ENCODE measurements around the gene MARCHF11. TPM values are rescaled to one million over a fixed set of nuclear protein-coding genes. Genes with fewer than 3 reads are reported as not detected.
A peak's percentile ranks its signal among the peaks of the same experiment; 100 is the strongest.

Gene MARCHF11
- total and polyA plus RNA-seq, 2 of the 4 experiments (the other 2 are of a cell fraction) = not detected

- Histone ChIP-seq H3K4me1 (ENCODE audit: control insufficient read depth, insufficient read depth, low read length) (no peaks in the 10 kb centered on the region), H3K9me3 (ENCODE audit: control insufficient read depth, insufficient read depth, low read length) (no peaks in the 10 kb centered on the region), H3K27me3 (ENCODE audit: control insufficient read depth, insufficient read depth, low read length) (no peaks in the 10 kb centered on the region), H3K79me1 (ENCODE audit: low read depth in 1 of 2, low read length in 2 of 2) (no peaks in the 10 kb centered on the region), H3K18ac (ENCODE audit: low read depth, low read length) (no peak overlapping the region), H3K27ac (ENCODE audit: insufficient read depth, low read length) (no peak overlapping the region), H4K5ac (ENCODE audit: low read depth, low read length) (no peak overlapping the region), H3K4me2 (ENCODE audit: low read depth, low read length) (no peak overlapping the region), H2BK15ac (ENCODE audit: low read depth, low read length) (no peak overlapping the region), H4K91ac (ENCODE audit: insufficient read depth, low read depth, low read length) (no peak overlapping the region), H2AK5ac (ENCODE audit: low read depth, low read length) (no peak overlapping the region), H3K4me3 (ENCODE audit: insufficient read depth, low read depth, low read length) (no peak overlapping the region), H2AK9ac (replicated peaks; ENCODE audit: low read depth, low read length, poor library complexity) (peak overlapping the region; percentile 5), H3K23ac (ENCODE audit: low read depth, low read length) (no peak overlapping the region), H3K9me1 (ENCODE audit: insufficient read depth, low read length) (no peaks in the 10 kb centered on the region), H2AFZ (replicated peaks; ENCODE audit: low read length, poor library complexity) (no peak overlapping the region), H4K20me1 (ENCODE audit: insufficient read depth, low read length) (no peaks in the 10 kb centered on the region), H2BK5ac (ENCODE audit: low read depth, low read length, poor library complexity, severe bottlenecking) (no peak overlapping the region), H2BK120ac (ENCODE audit: low read depth, low read length) (no peak overlapping the region), H4K8ac (ENCODE audit: low read depth in 2 of 2, low read length in 2 of 2) (no peak overlapping the region), H3K36me3 (ENCODE audit: control insufficient read depth, insufficient read depth, low read length) (no peaks in the 10 kb centered on the region), H3K4ac (ENCODE audit: low read depth, low read length) (no peak overlapping the region), H3K14ac (replicated peaks; ENCODE audit: low read depth, low read length) (no peak overlapping the region), H3K56ac (ENCODE audit: extremely low read depth, insufficient read depth, low read length) (0 out of 2 replicates have a peak overlapping the region, but pooled peaks have one; percentile 1), H3K9ac (ENCODE audit: low read depth, low read length) (no peak overlapping the region), H2BK20ac (ENCODE audit: low read depth, low read length) (no peak overlapping the region)
- ATAC-seq (ENCODE audit: low read depth) (no peak), DNase-seq (no peak)
- ChIA-PET CTCF (no interaction called here), POLR2A (ENCODE audit: unreplicated experiment) (no interaction called here)
- TF ChIP-seq CTCF (conservative IDR thresholded peaks at IDR 0.05; ENCODE audit: low read depth, low read length) (no peak), MXI1 (IDR thresholded peaks at IDR 0.05; ENCODE audit: borderline replicate concordance, low read depth, low read length) (no peak), CHD1 (IDR thresholded peaks at IDR 0.05; ENCODE audit: low read depth, low read length) (no peak), NFE2L2 (IDR thresholded peaks at IDR 0.05; ENCODE audit: low read depth, low read length) (no peak)
- dilution Hi-C loops (cut with HindIII; ENCODE audit: low sequenced_read_pairs, unreplicated experiment) (no loop called here), in situ Hi-C loops (cut with MboI; ENCODE audit: low sequenced_read_pairs) (no loop called here), intact Hi-C loops (cut with micrococcal nuclease) (no loop called here)
- BruUV-seq (replicated peaks) = no TSS peak
- WGBS, 2 experiments (ENCODE audit: extremely low coverage in 2 of 2, insufficient read length in 1 of 2) = 13% methylated on average over 1 of the region's 4 CpGs; no CpG with 5 or more reads in 1 of the 2 experiments
Observed at GRCh38 chr5:16127865-16128544, 51.6 kb downstream of the MARCHF11 start.
